Epidermal melanocyte (primary cell): ENCODE data around the gene TDRD12.
"Not testable (repeated sequence)": the region's sequence is repeated elsewhere in the genome, so short reads cannot be mapped to it uniquely, and the experiment has no call there.

Experiments used
- DNase-seq: peaks from one replicate; pipeline ENCODE4 v3.0.0; 2011; ENCODE audit warnings: low spot score; ENCODE audit not compliant: insufficient read length

TDRD12 gene

GRCh38 chr19:32746631-32747196 lies 27.1 kb downstream of the TDRD12 start:
- DNase-seq, result not testable (repeated sequence)

DNA sequence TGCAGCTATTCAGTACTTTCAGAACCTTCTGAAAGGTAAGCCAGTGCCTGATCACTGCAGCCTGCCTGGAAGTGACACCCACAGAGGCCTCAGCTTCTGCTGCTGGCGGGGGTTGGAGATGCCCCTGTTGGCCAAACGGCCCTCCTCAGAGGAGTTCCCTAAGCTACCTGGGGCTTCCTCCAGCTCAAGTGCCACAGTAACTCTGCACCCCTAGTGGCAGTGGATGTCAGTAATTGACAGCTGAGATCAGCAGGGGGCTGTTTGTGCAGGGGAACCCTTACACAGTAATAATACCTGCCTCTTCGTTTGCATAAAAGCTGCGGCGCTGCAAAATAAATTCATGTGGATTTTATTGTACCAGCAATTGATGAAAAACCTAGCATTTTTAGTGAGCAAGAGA lies 28.9 kb downstream of the TDRD12 start:
- DNase-seq, result no peak

GRCh38 chr19:32748948-32749347 lies 29.4 kb downstream of the TDRD12 start:
- DNase-seq, result no peak

DNA sequence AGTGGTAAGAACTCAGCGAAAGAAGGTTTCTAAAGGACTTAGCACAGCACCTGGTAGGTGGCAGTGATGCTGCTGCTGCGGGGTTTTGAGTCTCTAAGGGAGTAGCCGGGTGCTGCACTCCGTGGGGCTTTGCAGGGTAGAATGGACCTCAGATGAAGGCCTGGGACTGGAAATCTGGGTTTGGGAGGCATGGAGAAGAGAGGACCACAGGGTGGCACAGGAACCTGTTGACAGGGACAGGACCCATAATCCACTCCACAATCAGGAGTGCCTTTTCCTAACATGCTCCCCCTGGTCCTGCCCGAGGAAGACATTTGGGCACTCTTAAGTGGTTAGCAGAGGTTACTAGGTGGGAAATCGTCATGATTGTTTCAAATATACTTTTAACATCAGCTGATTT lies 29.8 kb downstream of the TDRD12 start:
- DNase-seq, result no peak

DNA sequence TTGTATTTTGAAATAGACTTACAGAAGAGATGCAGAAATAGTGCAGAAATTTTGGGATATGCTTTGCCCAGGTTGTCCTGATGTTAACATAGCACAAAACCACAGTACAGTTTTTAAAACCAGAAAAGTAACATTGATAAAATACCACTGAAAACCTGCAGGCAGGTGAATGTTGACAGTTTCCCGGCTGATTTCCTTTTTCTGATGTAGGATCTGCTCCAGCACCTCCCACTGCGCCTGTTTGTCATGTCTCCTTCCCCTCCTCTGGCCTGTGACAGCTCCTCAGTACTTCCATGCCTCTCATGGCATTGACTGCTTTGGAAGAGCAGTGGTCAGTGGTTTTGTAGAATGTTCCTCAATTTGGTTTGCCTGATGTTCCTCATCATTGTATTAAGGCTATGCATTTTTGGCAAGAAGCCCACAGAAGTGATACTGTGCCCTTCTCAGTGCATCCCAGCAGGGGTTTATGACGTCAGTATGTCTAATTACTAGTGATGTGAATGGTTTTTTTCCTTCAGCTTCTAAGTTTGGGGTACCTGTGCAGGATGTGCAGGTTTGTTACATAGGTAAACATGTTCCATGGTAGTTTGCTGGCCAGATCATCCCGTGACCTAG lies 31.0 kb downstream of the TDRD12 start:
- DNase-seq, result no peak

DNA sequence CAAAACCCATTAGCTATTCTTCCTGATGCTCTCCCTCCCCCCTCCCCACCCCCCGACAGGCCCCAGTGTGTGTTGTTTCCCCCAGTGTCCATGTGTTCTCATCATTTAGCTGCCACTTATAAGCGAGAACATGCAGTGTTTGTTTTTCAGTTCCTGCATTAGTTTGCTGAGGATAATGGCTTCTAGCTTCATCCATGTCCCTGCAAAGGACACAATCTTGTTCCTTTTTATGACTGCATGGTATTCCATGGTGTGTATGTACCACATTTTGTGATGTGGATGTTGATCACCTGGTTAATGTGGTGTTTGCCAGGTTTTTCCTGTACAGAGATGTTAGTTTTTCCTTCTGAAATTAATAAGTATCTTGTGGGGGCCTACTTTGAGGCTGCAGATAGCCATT lies 31.5 kb downstream of the TDRD12 start:
- DNase-seq, result no peak

- no peak for DNase-seq
Measured at GRCh38 chr19:32757189-32757588, 37.6 kb downstream of the TDRD12 start.

DNA sequence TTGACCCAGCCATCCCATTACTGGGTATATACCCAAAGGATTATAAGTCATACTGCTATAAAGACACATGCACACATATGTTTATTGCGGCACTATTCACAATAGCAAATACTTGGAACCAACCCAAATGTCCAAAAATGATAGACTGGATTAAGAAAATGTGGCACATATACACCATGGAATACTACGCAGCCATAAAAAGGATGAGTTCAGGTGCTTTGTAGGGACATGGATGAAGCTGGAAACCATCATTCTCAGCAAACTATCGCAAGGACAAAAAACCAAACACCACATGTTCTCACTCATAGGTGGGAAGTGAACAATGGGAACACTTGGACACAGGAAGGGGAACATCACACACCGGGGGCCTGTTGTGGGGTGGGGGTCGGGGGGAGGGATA lies 45.8 kb downstream of the TDRD12 start:
- not testable (repeated sequence) for DNase-seq

- no peak for DNase-seq
Measured at GRCh38 chr19:32767951-32768679, 48.5 kb downstream of the TDRD12 start.

GRCh38 chr19:32771596-32771995 lies 52.0 kb downstream of the TDRD12 start:
- no peak for DNase-seq

DNA sequence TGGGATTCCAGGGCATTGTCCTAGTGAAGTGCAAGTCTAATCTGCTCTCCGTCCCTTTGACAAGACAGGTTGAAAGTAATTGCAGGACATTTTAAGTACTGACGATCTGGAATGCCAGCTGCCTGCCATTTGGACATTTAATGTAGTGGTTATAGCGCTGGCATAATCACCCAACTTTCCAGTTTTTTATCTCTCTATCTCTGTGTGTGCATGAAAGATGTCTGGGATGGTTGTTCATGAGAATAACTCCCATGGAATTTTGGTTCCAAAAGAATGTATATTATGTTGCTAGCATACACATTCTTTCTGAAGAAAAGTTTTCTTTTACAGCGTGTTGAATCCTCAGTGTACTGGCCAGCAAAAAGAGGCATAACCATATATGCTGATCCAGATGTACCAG lies 53.6 kb downstream of the TDRD12 start:
- DNase-seq, result no peak

GRCh38 chr19:32779082-32779481 lies 59.5 kb downstream of the TDRD12 start:
- no peak for DNase-seq

DNA sequence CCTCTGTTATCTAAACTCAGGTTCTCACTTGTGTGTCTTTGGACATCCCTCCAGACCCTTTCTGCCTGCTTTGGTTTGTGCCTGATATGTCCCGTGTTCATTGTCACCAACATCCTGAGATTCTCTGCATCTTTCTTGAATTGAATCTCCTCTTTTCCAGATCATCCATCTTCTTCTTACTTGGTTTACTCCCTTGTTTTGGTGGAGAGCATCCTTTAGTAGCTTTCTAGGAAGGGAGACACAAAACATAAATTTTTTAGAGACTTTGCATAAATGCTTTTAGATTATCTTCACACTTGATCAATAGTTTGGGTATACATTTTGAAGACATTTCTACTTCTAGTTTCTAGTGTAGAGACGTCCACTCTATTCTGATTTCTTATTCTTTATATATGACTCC lies 61.7 kb downstream of the TDRD12 start:
- DNase-seq, result no peak

DNA sequence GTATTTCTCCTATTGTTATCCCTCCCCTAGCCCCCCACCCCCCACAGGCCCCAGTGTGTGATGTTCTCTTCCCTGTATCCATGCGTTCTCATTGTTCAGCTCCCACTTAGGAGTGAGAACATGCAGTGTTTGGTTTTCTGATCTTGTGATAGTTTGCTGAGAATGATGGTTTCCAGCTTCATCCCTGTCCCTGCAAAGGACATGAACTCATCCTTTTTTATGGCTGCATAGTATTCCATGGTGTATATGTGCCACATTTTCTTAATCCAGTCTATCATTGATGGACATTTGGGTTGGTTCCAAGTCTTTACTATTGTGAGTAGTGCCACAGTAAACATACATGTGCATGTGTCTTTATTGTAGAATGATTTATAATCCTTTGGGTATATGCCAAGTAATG lies 62.5 kb downstream of the TDRD12 start:
- not testable (repeated sequence) for DNase-seq

GRCh38 chr19:32787161-32787813 lies 67.7 kb downstream of the TDRD12 start:
- DNase-seq, result not testable (repeated sequence)

DNA sequence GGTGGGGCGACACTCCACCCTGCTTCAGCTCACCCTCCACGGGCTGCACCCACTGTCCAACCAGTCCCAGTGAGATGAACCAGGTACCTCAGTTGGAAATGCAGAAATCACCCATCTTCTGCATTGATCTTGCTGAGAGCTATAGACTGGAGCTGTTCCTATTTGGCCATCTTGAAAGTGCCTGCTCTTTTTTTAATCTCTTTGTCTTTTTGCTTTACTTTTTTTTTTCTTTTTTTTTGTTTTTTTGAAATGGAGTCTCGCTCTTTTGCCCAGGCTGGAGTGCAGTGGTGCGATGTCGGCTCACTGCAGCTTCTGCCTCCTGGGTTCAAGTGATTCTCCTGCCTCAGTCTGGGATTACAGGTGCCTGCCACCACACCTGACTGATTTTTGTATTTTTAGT lies 68.3 kb downstream of the TDRD12 start:
- DNase-seq, result not testable (repeated sequence)

DNA sequence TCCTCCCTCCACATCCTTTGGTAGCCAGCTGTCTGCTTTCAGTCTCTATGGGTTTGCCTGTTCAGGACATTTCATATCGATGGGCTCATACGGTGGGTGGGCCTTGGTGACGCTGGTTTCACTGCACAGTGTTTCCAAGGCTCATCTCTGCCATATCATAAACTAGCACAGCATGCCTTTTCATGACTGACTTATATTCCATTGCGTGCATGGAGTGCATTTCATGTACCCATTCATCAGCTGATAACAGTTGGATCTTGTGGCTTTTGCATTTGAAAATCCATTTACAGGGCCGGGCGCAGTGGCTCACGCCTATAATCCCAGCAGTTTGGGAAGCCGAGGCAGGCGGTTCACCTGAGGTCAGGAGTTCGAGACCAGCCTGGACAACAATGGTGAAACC lies 69.9 kb downstream of the TDRD12 start:
- DNase-seq, result no peak

GRCh38 chr19:32798201-32798600 lies 78.6 kb downstream of the TDRD12 start:
- DNase-seq, result no peak

DNA sequence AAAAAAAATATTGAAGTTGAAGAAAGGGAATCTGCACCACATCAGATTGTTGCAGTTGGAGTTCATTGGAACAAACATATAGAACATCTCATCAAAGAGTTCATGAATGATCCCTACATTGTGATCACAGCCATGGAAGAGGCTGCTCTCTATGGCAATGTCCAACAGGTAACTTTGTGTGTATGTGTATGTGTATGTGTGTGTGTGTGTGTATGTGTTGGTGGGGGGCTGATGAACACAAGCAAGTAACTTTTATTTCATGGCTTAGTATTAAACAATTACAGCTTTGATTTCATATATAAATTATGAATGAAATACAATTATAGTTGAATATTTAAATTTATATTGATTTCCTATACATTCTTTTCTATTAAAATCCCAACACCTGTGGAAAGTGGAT lies 80.6 kb downstream of the TDRD12 start:
- DNase-seq, result no peak

DNA sequence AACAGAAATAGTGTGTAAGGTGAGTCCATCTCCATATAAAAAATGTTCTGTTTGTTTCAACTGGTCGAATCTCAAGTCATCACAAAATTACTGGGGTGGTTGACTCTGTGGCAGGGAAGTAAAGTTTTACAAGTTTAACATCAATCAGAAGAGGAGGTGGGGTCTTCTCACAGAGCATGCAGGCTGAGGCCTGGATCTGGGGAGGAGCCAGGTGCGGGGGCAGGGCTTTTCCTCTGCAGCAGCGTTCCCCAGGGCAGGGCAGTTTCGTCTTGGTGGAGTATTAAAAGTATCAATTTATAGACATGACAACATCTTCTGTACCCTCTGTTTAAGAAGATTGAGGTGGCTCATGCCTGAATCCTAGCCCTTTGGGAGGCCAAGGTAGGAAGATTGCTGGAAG lies 81.2 kb downstream of the TDRD12 start:
- DNase-seq, result no peak

GRCh38 chr19:32802840-32803239 lies 83.3 kb downstream of the TDRD12 start:
- no peak for DNase-seq

DNA sequence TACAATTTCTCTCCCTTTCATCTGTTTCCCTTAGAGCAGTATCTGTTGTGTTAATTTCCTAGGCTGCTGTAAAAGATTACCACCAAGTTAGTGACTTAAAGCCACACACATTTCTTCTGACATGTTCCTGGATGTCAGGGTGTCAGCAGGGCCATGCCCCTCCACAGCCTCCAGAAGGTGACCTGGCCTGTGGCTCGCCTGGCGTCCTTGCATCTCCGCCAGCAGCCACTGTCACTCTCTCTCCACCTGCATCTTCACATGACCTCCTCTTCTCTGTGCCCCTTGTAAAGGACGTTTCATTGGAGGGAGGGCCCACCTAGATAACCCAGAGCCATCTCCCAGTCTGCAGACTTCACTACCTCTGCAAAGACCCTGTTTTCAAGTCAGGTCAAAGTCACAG lies 88.7 kb downstream of the TDRD12 start:
- DNase-seq, result no peak
